HepG2 (cell line): ENCODE data around the gene KLF16. TPM values are rescaled to one million over a fixed set of nuclear protein-coding genes. Genes with fewer than 3 reads are reported as not detected.
A peak's percentile ranks its signal among the peaks of the same experiment; 100 is the strongest.

Experiments used
- ATAC-seq: fragments of 200-7000 bp; cut with Tn5 transposase; 3 replicates; pipeline ENCODE4 v1.9.1; 2020; ENCODE audit warnings: mild to moderate bottlenecking, moderate library complexity
- BruUV-seq: library from RNA; stranded (reverse); fragments of 400-500 nt; replicated peaks from 2 replicates; lab custom pipeline; 2021; lab: Mats Ljungman, UMichigan
- CTCF ChIA-PET: fragments of 300-600 bp; formaldehyde crosslinking; extraction: SDS; loops from one replicate; lab custom pipeline; 2021; ENCODE audit warnings: low total read pairs, inconsistent platforms, low intra/inter-chr PET ratio; lab: Yijun Ruan, JAX
- POLR2A ChIA-PET: fragments of 350-600 bp; sonication (Branson Sonifier 250); formaldehyde crosslinking; loops from one replicate; lab custom pipeline; 2020; ENCODE audit warnings: antibody characterized with exemption, inconsistent platforms; lab: Yijun Ruan, JAX
- DNase-seq: peaks from one replicate; pipeline ENCODE4 v3.0.0-alpha.2; 2015; ENCODE audit warnings: low spot score
- FAIRE-seq: peaks from 3 replicates; lab custom pipeline; 2011; peaks lifted over from hg19 to GRCh38; lab: Jason Lieb, UNC
- H2AFZ ChIP-seq: one replicate; pipeline ENCODE4 v1.6.1; 2011; ENCODE audit warnings: low read length, inconsistent platforms
- H3K27ac ChIP-seq: fragments of 300-600 bp; 3 replicates; pipeline ENCODE4 v1.8.0; 2011; ENCODE audit warnings: mixed run types, mild to moderate bottlenecking, mixed read lengths, low read length, inconsistent platforms; ENCODE audit not compliant: insufficient read depth; ENCODE audit errors: extremely low read length
- H3K27me3 ChIP-seq, 2 experiments: fragments of 200-600 bp in 1 of 2; 2 replicates in 1 of 2; 3 replicates in 1 of 2; pipeline versions ENCODE4 v1.6.0 to v1.8.0; 2011; ENCODE audit warnings: low read length in 2 of 2, mild to moderate bottlenecking in 2 of 2, moderate library complexity in 2 of 2, inconsistent platforms in 1 of 2; ENCODE audit not compliant: insufficient read depth in 2 of 2, control insufficient read depth in 1 of 2
- H3K36me3 ChIP-seq, 2 experiments: fragments of 200-600 bp in 1 of 2; replicated peaks in 1 of 2; 2 replicates in 1 of 2; 3 replicates in 1 of 2; pipeline versions ENCODE4 v1.5.1 to v1.8.0; 2011; ENCODE audit warnings: low read length in 2 of 2, inconsistent platforms in 1 of 2; ENCODE audit not compliant: insufficient read depth in 2 of 2, control insufficient read depth in 1 of 2
- H3K4me1 ChIP-seq: 2 replicates; pipeline ENCODE4 v1.5.1; 2012; ENCODE audit warnings: low read length, inconsistent platforms; ENCODE audit not compliant: insufficient read depth
- H3K4me2 ChIP-seq: 2 replicates; pipeline ENCODE4 v1.6.0; 2011; ENCODE audit warnings: low read depth, low read length, inconsistent platforms
- H3K4me3 ChIP-seq, 3 experiments: fragments of 200-600 bp in 1 of 3; sonication (generic), shearing (Covaris generic) in 1 of 3; replicated peaks in 1 of 3; 2 replicates each; pipeline ENCODE4 v1.5.1; 2011 to 2016; ENCODE audit warnings: low read length in 3 of 3, inconsistent platforms in 2 of 3, low read depth in 2 of 3, mild to moderate bottlenecking in 2 of 3, control low read depth in 1 of 3, mixed read lengths in 1 of 3; ENCODE audit not compliant: insufficient read depth in 1 of 3
- H3K79me2 ChIP-seq: one replicate; pipeline ENCODE4 v1.6.1; 2011; ENCODE audit warnings: low read length, inconsistent platforms; ENCODE audit not compliant: insufficient read depth
- H3K9ac ChIP-seq: 2 replicates; pipeline ENCODE4 v1.6.0; 2011; ENCODE audit warnings: mild to moderate bottlenecking, low read depth, low read length, inconsistent platforms; ENCODE audit not compliant: insufficient read depth
- H3K9me3 ChIP-seq: 2 replicates; pipeline ENCODE4 v1.5.1; 2012; ENCODE audit warnings: mild to moderate bottlenecking, low read length
- H4K20me1 ChIP-seq: 2 replicates; pipeline ENCODE4 v1.6.0; 2011; ENCODE audit warnings: inconsistent platforms, mild to moderate bottlenecking, low read length, moderate library complexity; ENCODE audit not compliant: insufficient read depth
- FOXC1 ChIP-seq: sonication (generic); formaldehyde crosslinking; IDR thresholded peaks from 2 replicates; pipeline ENCODE4 v1.8.0; 2022; ENCODE audit warnings: mild to moderate bottlenecking, missing genetic modification reagents, borderline replicate concordance
- MED13 ChIP-seq: sonication (generic); formaldehyde crosslinking; IDR thresholded peaks from 2 replicates; pipeline ENCODE4 v1.5.0; 2020; ENCODE audit warnings: missing genetic modification reagents
- MYPOP ChIP-seq: sonication (generic); formaldehyde crosslinking; IDR thresholded peaks from 2 replicates; pipeline ENCODE4 v1.8.1; 2023; ENCODE audit warnings: mild to moderate bottlenecking, moderate library complexity, missing genetic modification reagents
- ONECUT2 ChIP-seq: sonication (generic); formaldehyde crosslinking; IDR thresholded peaks from 2 replicates; pipeline ENCODE4 v1.4.0; 2020; ENCODE audit warnings: missing genetic modification reagents
- RELA ChIP-seq: sonication (generic); formaldehyde crosslinking; IDR thresholded peaks from 2 replicates; pipeline ENCODE4 v1.4.0; 2020; ENCODE audit warnings: missing genetic modification reagents
- SSRP1 ChIP-seq: IDR thresholded peaks from 2 replicates; pipeline ENCODE4 v1.6.1; 2016; ENCODE audit warnings: control low read depth
- ZBTB1 ChIP-seq: sonication (generic); formaldehyde crosslinking; IDR thresholded peaks from 2 replicates; pipeline ENCODE4 v1.4.0; 2020; ENCODE audit warnings: missing genetic modification reagents, borderline replicate concordance
- ZBTB3 ChIP-seq: sonication (generic); formaldehyde crosslinking; IDR thresholded peaks from 2 replicates; pipeline ENCODE4 v1.4.0; 2020; ENCODE audit warnings: low read depth, mild to moderate bottlenecking, moderate library complexity, missing genetic modification reagents, borderline replicate concordance
- ZNF790 ChIP-seq: sonication (generic); formaldehyde crosslinking; IDR thresholded peaks from 2 replicates; pipeline ENCODE4 v1.8.0; 2022; ENCODE audit warnings: missing genetic modification reagents, mild to moderate bottlenecking, borderline replicate concordance
- ZSCAN5A ChIP-seq: sonication (generic); formaldehyde crosslinking; IDR thresholded peaks from 2 replicates; pipeline ENCODE4 v1.8.0; 2022; ENCODE audit warnings: mild to moderate bottlenecking, missing genetic modification reagents, borderline replicate concordance
- WGBS: methylation state at CpG from one replicate; pipeline ENCODE4 v1.1.6; 2017; ENCODE audit warnings: low lambda C conversion rate; 5-methylcytosine and 5-hydroxymethylcytosine counted together
- in situ Hi-C: cut with HindIII; loops from 2 replicates; pipeline ENCODE4 v1.10.0; 2017; ENCODE audit warnings: low pct_unique_long_range_greater_than_20kb; ENCODE audit not compliant: extremely low pct_ligation_motif_present
- intact Hi-C: fragments of 100-400 bp; cut with micrococcal nuclease; formaldehyde crosslinking; loops from one replicate; pipeline ENCODE4 v1.10.0; 2022; ENCODE audit not compliant: unreplicated experiment
- polyA plus RNA-seq, 8 experiments: library from polyadenylated mRNA; depleted of rRNA in 3 of 8; stranded (reverse) in 7 of 8; unstranded in 1 of 8; fragments of >200 nt; fragmentation: Illumina TruSeq in 4 of 8; extraction: Trizol in 4 of 8; gene quantifications; 2 replicates each; pipeline versions ENCODE4 v1.2.1 to v1.2.3, GENCODE V29; 2011 to 2016; ENCODE audit warnings: low read depth in 4 of 8, missing spikeins in 1 of 8, mixed read lengths in 1 of 8; ENCODE audit not compliant: insufficient read depth in 1 of 8
- total RNA-seq, 5 experiments: library from RNA; depleted of rRNA; stranded (reverse); fragments of >200 nt; fragmentation: Illumina TruSeq; extraction: Trizol; gene quantifications; 2 replicates each; pipeline ENCODE4 v1.2.3, GENCODE V29; 2016; ENCODE audit warnings: low read depth in 1 of 5
- TF ChIP-seq, protein P1 (sequence below): IDR thresholded peaks from 2 replicates; pipeline ENCODE4 v1.4.0; 2020; ENCODE audit warnings: mild to moderate bottlenecking, missing genetic modification reagents

The KLF16 gene
- total and polyA plus RNA-seq, 2 of the 13 experiments (the other 11 are each of a cell fraction or from before 2014, with no cell fraction given), result 3.5 to 6.7 TPM

DNA sequence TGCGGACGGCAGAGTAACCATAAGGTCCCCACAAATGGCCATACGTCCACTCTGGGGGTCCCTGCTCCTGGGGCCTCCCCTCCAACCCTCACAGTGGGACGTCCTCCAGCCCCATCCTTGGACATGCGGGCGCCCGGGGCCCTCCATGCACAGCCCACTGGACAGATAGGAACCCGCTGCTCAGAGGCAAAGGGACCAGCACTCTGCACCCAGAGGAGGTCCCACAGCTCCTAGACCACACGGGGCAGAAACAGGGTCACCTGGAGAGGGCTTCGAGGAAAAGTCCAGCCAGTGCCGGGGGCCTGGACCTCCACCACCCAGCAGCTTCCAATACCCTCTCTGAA, 26.2 kb downstream of the KLF16 start (continued):
- TF ChIP-seq ZSCAN5A (CRISPR knock-in tag) (no peak), RELA (CRISPR knock-in tag) (no peak), MED13 (CRISPR knock-in tag) (no peak), ZBTB3 (CRISPR knock-in tag) (no peak), FOXC1 (no peak), ZBTB1 (CRISPR knock-in tag) (no peak)

GRCh38 chr19:1836458-1837221, 26.7 kb downstream of the KLF16 start:
- Histone ChIP-seq H3K36me3 (0 out of 5 replicates have a peak, but pooled peaks cover 2 to 3% of the 10 kb centered on the region in 2 experiments), H3K27ac (no peak overlapping the region), H3K4me1 (peaks cover 44% of the 10 kb centered on the region), H3K4me2 (no peak overlapping the region), H3K9me3 (no peaks in the 10 kb centered on the region), H3K27me3 (no peaks in the 10 kb centered on the region), H3K9ac (no peak overlapping the region), H3K4me3 (no peak overlapping the region), H2AFZ (no peak overlapping the region), H3K79me2 (peaks cover 43% of the 10 kb centered on the region), H4K20me1 (peaks cover 15% of the 10 kb centered on the region; the same call in 1 of the 2 replicates)
- BruUV-seq, result no TSS peak
- no peak for FAIRE-seq
- in situ Hi-C loops, result no loop called here
- POLR2A ChIA-PET, result interaction anchor here (1.7 kb wide), 1 partner anchor 10 kb away, joined by 7 read pairs; no protein-coding TSS in a partner anchor
- WGBS, result 94% methylated on average over 28 of the region's 31 CpGs
- no peak for DNase-seq
- intact Hi-C loops, result no loop called here
- CTCF ChIA-PET, result interaction anchor here (2.6 kb wide), 1 partner anchor 12 kb away, joined by 13 read pairs; the partner anchor contains the start of gene REXO1
- no peak for ATAC-seq
- no peak for TF ChIP-seq ONECUT2 (CRISPR knock-in tag)
- no peak for TF ChIP-seq SSRP1 (CRISPR knock-in tag)
- TF ChIP-seq ZNF790, result 0 out of 2 replicates have a peak, but pooled peaks have one; percentile 5
- no peak for TF ChIP-seq MYPOP
- TF ChIP-seq, protein P1, sequence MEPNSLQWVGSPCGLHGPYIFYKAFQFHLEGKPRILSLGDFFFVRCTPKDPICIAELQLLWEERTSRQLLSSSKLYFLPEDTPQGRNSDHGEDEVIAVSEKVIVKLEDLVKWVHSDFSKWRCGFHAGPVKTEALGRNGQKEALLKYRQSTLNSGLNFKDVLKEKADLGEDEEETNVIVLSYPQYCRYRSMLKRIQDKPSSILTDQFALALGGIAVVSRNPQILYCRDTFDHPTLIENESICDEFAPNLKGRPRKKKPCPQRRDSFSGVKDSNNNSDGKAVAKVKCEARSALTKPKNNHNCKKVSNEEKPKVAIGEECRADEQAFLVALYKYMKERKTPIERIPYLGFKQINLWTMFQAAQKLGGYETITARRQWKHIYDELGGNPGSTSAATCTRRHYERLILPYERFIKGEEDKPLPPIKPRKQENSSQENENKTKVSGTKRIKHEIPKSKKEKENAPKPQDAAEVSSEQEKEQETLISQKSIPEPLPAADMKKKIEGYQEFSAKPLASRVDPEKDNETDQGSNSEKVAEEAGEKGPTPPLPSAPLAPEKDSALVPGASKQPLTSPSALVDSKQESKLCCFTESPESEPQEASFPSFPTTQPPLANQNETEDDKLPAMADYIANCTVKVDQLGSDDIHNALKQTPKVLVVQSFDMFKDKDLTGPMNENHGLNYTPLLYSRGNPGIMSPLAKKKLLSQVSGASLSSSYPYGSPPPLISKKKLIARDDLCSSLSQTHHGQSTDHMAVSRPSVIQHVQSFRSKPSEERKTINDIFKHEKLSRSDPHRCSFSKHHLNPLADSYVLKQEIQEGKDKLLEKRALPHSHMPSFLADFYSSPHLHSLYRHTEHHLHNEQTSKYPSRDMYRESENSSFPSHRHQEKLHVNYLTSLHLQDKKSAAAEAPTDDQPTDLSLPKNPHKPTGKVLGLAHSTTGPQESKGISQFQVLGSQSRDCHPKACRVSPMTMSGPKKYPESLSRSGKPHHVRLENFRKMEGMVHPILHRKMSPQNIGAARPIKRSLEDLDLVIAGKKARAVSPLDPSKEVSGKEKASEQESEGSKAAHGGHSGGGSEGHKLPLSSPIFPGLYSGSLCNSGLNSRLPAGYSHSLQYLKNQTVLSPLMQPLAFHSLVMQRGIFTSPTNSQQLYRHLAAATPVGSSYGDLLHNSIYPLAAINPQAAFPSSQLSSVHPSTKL (CRISPR knock-in tag), result no peak
